ENCODE measurements around the gene LILRB4.

DNA sequence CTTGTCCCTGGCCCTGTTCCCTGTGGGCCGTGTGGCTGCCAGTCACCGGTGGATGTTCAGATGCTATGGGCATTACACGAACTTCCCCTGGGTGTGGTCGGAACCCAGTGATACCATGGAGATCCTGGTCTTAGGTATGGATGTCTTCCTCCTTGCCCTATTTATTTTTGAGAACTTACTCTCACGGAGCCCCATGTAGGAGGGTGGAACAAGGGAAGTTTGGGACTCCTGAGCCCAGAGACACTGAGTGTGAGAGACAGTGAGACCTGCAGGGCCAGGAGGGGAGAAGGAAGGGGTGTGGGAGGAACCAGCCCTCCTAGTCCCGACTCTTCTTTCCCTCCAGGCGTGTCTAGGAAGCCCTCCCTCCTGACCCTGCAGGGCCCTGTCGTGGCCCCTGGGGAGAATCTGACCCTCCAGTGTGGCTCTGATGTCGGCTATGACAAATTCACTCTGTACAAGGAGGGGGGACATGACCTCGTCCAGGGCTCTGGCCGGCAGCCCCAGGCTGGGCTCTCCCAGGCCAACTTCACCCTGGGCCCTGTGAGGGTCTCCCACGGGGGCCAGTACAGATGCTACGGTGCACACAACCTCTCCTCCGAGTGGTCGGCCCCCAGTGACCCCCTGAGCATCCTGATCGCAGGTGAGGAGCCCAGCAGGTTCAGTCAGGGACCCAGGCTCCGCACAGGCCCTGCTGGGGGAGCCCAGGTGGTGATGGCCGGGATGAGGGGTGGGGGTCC lies 46.6 kb downstream of the LILRB4 start:
- TF ChIP-seq POLR2A (IDR thresholded peaks at IDR 0.05; ENCODE audit: low read length) (no peak), GATA1 (IDR thresholded peaks at IDR 0.05; ENCODE audit: low read depth, low read length) (no peak)

Data from erythroblast (primary cell).